ENCODE results near the gene PALLD.

GRCh38 chr4:168781926-168782325, 285.1 kb downstream of the PALLD start:
- TF ChIP-seq CTCF (tag by site-specific recombination; IDR thresholded peaks at IDR 0.05) (no peak), YY1 (tag by site-specific recombination; IDR thresholded peaks at IDR 0.05) (no peak), ZBTB8A (tag by site-specific recombination; IDR thresholded peaks at IDR 0.05) (no peak), ZNF324 (tag by site-specific recombination; IDR thresholded peaks at IDR 0.05) (no peak), REST (tag by site-specific recombination; IDR thresholded peaks at IDR 0.05) (no peak), TCF7L2 (IDR thresholded peaks at IDR 0.05; ENCODE audit: borderline replicate concordance, low read depth, low read length) (no peak), GLI4 (tag by site-specific recombination; IDR thresholded peaks at IDR 0.05) (no peak), ZNF175 (tag by site-specific recombination; IDR thresholded peaks at IDR 0.05) (no peak)
- TF ChIP-seq, protein P1, sequence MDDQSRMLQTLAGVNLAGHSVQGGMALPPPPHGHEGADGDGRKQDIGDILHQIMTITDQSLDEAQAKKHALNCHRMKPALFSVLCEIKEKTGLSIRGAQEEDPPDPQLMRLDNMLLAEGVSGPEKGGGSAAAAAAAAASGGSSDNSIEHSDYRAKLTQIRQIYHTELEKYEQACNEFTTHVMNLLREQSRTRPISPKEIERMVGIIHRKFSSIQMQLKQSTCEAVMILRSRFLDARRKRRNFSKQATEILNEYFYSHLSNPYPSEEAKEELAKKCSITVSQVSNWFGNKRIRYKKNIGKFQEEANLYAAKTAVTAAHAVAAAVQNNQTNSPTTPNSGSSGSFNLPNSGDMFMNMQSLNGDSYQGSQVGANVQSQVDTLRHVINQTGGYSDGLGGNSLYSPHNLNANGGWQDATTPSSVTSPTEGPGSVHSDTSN (CRISPR knock-in tag; IDR thresholded peaks at IDR 0.05), result no peak
- TF ChIP-seq, protein P2, sequence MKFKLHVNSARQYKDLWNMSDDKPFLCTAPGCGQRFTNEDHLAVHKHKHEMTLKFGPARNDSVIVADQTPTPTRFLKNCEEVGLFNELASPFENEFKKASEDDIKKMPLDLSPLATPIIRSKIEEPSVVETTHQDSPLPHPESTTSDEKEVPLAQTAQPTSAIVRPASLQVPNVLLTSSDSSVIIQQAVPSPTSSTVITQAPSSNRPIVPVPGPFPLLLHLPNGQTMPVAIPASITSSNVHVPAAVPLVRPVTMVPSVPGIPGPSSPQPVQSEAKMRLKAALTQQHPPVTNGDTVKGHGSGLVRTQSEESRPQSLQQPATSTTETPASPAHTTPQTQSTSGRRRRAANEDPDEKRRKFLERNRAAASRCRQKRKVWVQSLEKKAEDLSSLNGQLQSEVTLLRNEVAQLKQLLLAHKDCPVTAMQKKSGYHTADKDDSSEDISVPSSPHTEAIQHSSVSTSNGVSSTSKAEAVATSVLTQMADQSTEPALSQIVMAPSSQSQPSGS (tag by site-specific recombination; IDR thresholded peaks at IDR 0.05; ENCODE audit: low read depth), result no peak
- TF ChIP-seq, protein P3, sequence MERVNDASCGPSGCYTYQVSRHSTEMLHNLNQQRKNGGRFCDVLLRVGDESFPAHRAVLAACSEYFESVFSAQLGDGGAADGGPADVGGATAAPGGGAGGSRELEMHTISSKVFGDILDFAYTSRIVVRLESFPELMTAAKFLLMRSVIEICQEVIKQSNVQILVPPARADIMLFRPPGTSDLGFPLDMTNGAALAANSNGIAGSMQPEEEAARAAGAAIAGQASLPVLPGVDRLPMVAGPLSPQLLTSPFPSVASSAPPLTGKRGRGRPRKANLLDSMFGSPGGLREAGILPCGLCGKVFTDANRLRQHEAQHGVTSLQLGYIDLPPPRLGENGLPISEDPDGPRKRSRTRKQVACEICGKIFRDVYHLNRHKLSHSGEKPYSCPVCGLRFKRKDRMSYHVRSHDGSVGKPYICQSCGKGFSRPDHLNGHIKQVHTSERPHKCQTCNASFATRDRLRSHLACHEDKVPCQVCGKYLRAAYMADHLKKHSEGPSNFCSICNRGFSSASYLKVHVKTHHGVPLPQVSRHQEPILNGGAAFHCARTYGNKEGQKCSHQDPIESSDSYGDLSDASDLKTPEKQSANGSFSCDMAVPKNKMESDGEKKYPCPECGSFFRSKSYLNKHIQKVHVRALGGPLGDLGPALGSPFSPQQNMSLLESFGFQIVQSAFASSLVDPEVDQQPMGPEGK (tag by site-specific recombination; IDR thresholded peaks at IDR 0.05), result no peak

Data from HEK293 (cell line).